H1 (cell line): Measurements from ENCODE around the gene RAD51B. TPM values are rescaled to one million over a fixed set of nuclear protein-coding genes. Genes with fewer than 3 reads are reported as not detected.

ENCODE experiments used
- CTCF ChIA-PET: fragments of 300-600 bp; sonication (Branson Sonifier 250); formaldehyde crosslinking; loops from one replicate; lab custom pipeline; 2021; ENCODE audit not compliant: partially characterized antibody; lab: Charles Lee
- POLR2A ChIA-PET: fragments of 300-600 bp; sonication (Branson Sonifier 250); formaldehyde crosslinking; loops from one replicate; lab custom pipeline; 2021; ENCODE audit warnings: inconsistent platforms; ENCODE audit not compliant: partially characterized antibody; lab: Charles Lee
- DNase-seq, 2 experiments: peaks; one replicate each; pipeline versions ENCODE4 v3.0.0 to v3.0.0-alpha.2; 2010 to 2022; ENCODE audit warnings: low spot score in 2 of 2, low read depth in 1 of 2, mixed read lengths in 1 of 2
- FAIRE-seq: peaks from 2 replicates; lab custom pipeline; 2011; peaks lifted over from hg19 to GRCh38; lab: Jason Lieb, UNC
- H2AFZ ChIP-seq: 2 replicates; pipeline ENCODE4 v1.8.1; 2012; ENCODE audit warnings: low read length, inconsistent platforms
- H2AK5ac ChIP-seq: 2 replicates; pipeline ENCODE4 v1.6.1; 2013; ENCODE audit warnings: low read depth, low read length
- H2BK120ac ChIP-seq: replicated peaks from 2 replicates; pipeline ENCODE3; 2013; ENCODE audit warnings: low read depth, low read length, inconsistent platforms
- H2BK12ac ChIP-seq: 2 replicates; pipeline ENCODE4 v1.6.1; 2013; ENCODE audit warnings: low read depth, low read length
- H2BK15ac ChIP-seq: 2 replicates; pipeline ENCODE4 v1.6.1; 2013; ENCODE audit warnings: low read length
- H2BK20ac ChIP-seq: 2 replicates; pipeline ENCODE4 v1.6.1; 2013; ENCODE audit warnings: low read length
- H2BK5ac ChIP-seq: 2 replicates; pipeline ENCODE4 v1.6.1; 2013; ENCODE audit warnings: low read depth, low read length
- H3K14ac ChIP-seq: 2 replicates; pipeline ENCODE4 v1.6.1; 2013; ENCODE audit warnings: inconsistent platforms; ENCODE audit not compliant: insufficient read length
- H3K18ac ChIP-seq: 2 replicates; pipeline ENCODE4 v1.6.1; 2013; ENCODE audit warnings: low read length; ENCODE audit errors: extremely low read depth
- H3K23ac ChIP-seq: 2 replicates; pipeline ENCODE4 v1.6.1; 2013; ENCODE audit warnings: inconsistent platforms; ENCODE audit not compliant: insufficient read length
- H3K23me2 ChIP-seq: 2 replicates; pipeline ENCODE4 v1.6.1; 2013; ENCODE audit warnings: low read depth, low read length
- H3K27ac ChIP-seq: 2 replicates; pipeline ENCODE4 v1.6.1; 2011; ENCODE audit warnings: low read depth, low read length, inconsistent platforms
- H3K27me3 ChIP-seq, 4 experiments: replicated peaks in 1 of 4; 1 replicate in 1 of 4; 2 replicates in 3 of 4; pipeline versions ENCODE4 v1.6.1 to v1.8.1; 2011 to 2013; ENCODE audit warnings: low read length in 3 of 4, mild to moderate bottlenecking in 3 of 4, inconsistent platforms in 2 of 4, mixed read lengths in 2 of 4, moderate library complexity in 1 of 4; ENCODE audit not compliant: control insufficient read depth in 3 of 4, insufficient read depth in 3 of 4; ENCODE audit errors: extremely low read depth in 1 of 4
- H3K36me3 ChIP-seq, 4 experiments: 2 replicates each; pipeline versions ENCODE4 v1.6.1 to v1.8.1; 2011 to 2013; ENCODE audit warnings: mild to moderate bottlenecking in 4 of 4, low read length in 3 of 4, moderate library complexity in 2 of 4, control low read depth in 1 of 4, inconsistent platforms in 1 of 4; ENCODE audit not compliant: insufficient read depth in 4 of 4, control insufficient read depth in 2 of 4
- H3K4ac ChIP-seq: replicated peaks from 2 replicates; pipeline ENCODE3; 2013; ENCODE audit warnings: low read length, low read depth, mixed read lengths, inconsistent platforms; ENCODE audit not compliant: insufficient read length
- H3K4me1 ChIP-seq, 4 experiments: replicated peaks in 1 of 4; 1 replicate in 1 of 4; 2 replicates in 3 of 4; pipeline versions ENCODE4 v1.6.1 to v1.8.1; 2011 to 2013; ENCODE audit warnings: low read length in 3 of 4, inconsistent platforms in 2 of 4, mixed read lengths in 1 of 4; ENCODE audit not compliant: insufficient read depth in 4 of 4, control insufficient read depth in 3 of 4
- H3K4me2 ChIP-seq, 2 experiments: 2 replicates each; pipeline versions ENCODE4 v1.6.1 to v1.8.1; 2011 to 2013; ENCODE audit warnings: low read depth in 2 of 2, low read length in 2 of 2, control low read depth in 1 of 2, inconsistent platforms in 1 of 2, mild to moderate bottlenecking in 1 of 2; ENCODE audit not compliant: insufficient read depth in 1 of 2
- H3K4me3 ChIP-seq, 4 experiments: fragments of 200-600, 300-600 bp in 1 of 4; sonication (generic), shearing (Covaris generic), sonication (Bioruptor Twin) in 1 of 4; 2 replicates each; pipeline versions ENCODE4 v1.5.1 to v1.8.1; 2011 to 2016; ENCODE audit warnings: low read length in 4 of 4, low read depth in 3 of 4, control low read depth in 2 of 4, inconsistent platforms in 2 of 4, mild to moderate bottlenecking in 2 of 4, mixed read lengths in 1 of 4, moderate library complexity in 1 of 4; ENCODE audit not compliant: insufficient read depth in 2 of 4; ENCODE audit errors: extremely low read depth in 1 of 4
- H3K56ac ChIP-seq: replicated peaks from 2 replicates; pipeline ENCODE3; 2013; ENCODE audit warnings: low read depth, mild to moderate bottlenecking, mixed read lengths, low read length, inconsistent platforms; ENCODE audit not compliant: insufficient read length
- H3K79me1 ChIP-seq: 2 replicates; pipeline ENCODE4 v1.6.1; 2013; ENCODE audit warnings: low read depth, low read length, control low read depth
- H3K79me2 ChIP-seq, 2 experiments: 2 replicates each; pipeline versions ENCODE4 v1.6.1 to v1.8.1; 2012 to 2013; ENCODE audit warnings: low read length in 2 of 2, mild to moderate bottlenecking in 2 of 2, inconsistent platforms in 1 of 2; ENCODE audit not compliant: insufficient read depth in 2 of 2, control insufficient read depth in 1 of 2
- H3K9ac ChIP-seq, 4 experiments: replicated peaks in 1 of 4; 1 replicate in 1 of 4; 2 replicates in 3 of 4; pipeline versions ENCODE4 v1.6.1 to v1.8.1; 2011 to 2013; ENCODE audit warnings: low read depth in 3 of 4, low read length in 3 of 4, control low read depth in 2 of 4, mild to moderate bottlenecking in 2 of 4, moderate library complexity in 2 of 4, inconsistent platforms in 1 of 4; ENCODE audit errors: extremely low read depth in 1 of 4
- H3K9me3 ChIP-seq, 2 experiments: 2 replicates each; pipeline versions ENCODE4 v1.6.1 to v1.8.1; 2012 to 2013; ENCODE audit warnings: mild to moderate bottlenecking in 2 of 2, moderate library complexity in 2 of 2, control low read depth in 1 of 2, inconsistent platforms in 1 of 2, low read depth in 1 of 2, low read length in 1 of 2, mixed read lengths in 1 of 2; ENCODE audit not compliant: insufficient read depth in 2 of 2
- H4K20me1 ChIP-seq, 2 experiments: replicated peaks in 1 of 2; 2 replicates each; pipeline versions ENCODE3 to v1.8.1; 2011 to 2013; ENCODE audit warnings: inconsistent platforms in 2 of 2, low read length in 2 of 2, mild to moderate bottlenecking in 1 of 2; ENCODE audit not compliant: insufficient read depth in 2 of 2, control insufficient read depth in 1 of 2
- H4K5ac ChIP-seq: 2 replicates; pipeline ENCODE4 v1.6.1; 2013; ENCODE audit warnings: low read length, low read depth, mixed read lengths, inconsistent platforms; ENCODE audit not compliant: insufficient read length
- H4K8ac ChIP-seq: 2 replicates; pipeline ENCODE4 v1.8.0; 2013; ENCODE audit warnings: mild to moderate bottlenecking, moderate library complexity, low read length, inconsistent platforms; ENCODE audit not compliant: insufficient read depth; ENCODE audit errors: extremely low read depth
- H4K91ac ChIP-seq: replicated peaks from 2 replicates; pipeline ENCODE3; 2013; ENCODE audit warnings: low read length, mixed read lengths, inconsistent platforms; ENCODE audit not compliant: insufficient read length
- CBX8 ChIP-seq: fragments of 300-800, 300-1000 bp; sonication (generic); IDR thresholded peaks from 2 replicates; pipeline ENCODE4 v1.7.1; 2016; ENCODE audit warnings: low read depth, low read length, borderline replicate concordance
- CTBP2 ChIP-seq: IDR thresholded peaks from 2 replicates; pipeline ENCODE4 v1.7.0; 2011; ENCODE audit warnings: borderline replicate concordance, mild to moderate bottlenecking, moderate library complexity, mixed read lengths, low read length; ENCODE audit not compliant: insufficient read depth, insufficient read length
- EZH2 ChIP-seq: fragments of 200-600 bp; sonication (generic); IDR thresholded peaks from 2 replicates; pipeline ENCODE4 v1.7.1; 2012; ENCODE audit warnings: low read depth, mild to moderate bottlenecking, moderate library complexity, low read length, inconsistent platforms; ENCODE audit not compliant: severe bottlenecking
- HDAC6 ChIP-seq: IDR thresholded peaks from one replicate; pipeline ENCODE4 v1.7.1; 2012; ENCODE audit warnings: low read depth, mild to moderate bottlenecking, inconsistent platforms, low read length, moderate library complexity
- KDM4A ChIP-seq: IDR thresholded peaks from one replicate; pipeline ENCODE4 v1.7.1; 2012; ENCODE audit warnings: low read depth, mild to moderate bottlenecking, moderate library complexity, low read length, inconsistent platforms; ENCODE audit not compliant: severe bottlenecking
- POLR2AphosphoS5 ChIP-seq: IDR thresholded peaks from 2 replicates; pipeline ENCODE4 v1.6.1; 2011; ENCODE audit warnings: low read depth, low read length
- WGBS, 2 experiments: shearing (Covaris generic) in 1 of 2; methylation state at CpG; one replicate each; pipeline versions ENCODE4 v1.1.6 to v1.1.7; 2013 to 2015; ENCODE audit warnings: low lambda C conversion rate in 2 of 2, mixed read lengths in 2 of 2, inconsistent platforms in 1 of 2, low coverage in 1 of 2, missing lambda C conversion rate in 1 of 2; ENCODE audit not compliant: insufficient replicate concordance in 2 of 2, insufficient coverage in 1 of 2, insufficient read length in 1 of 2; ENCODE audit errors: extremely low coverage in 1 of 2, missing lambda C conversion rate in 1 of 2; 5-methylcytosine and 5-hydroxymethylcytosine counted together
- polyA plus RNA-seq, 7 experiments: library from polyadenylated mRNA; depleted of rRNA in 3 of 7; stranded (reverse) in 5 of 7; unstranded in 2 of 7; fragments of >200 nt in 5 of 7; fragments of 200-250 nt in 2 of 7; gene quantifications; 1 replicate in 5 of 7; 2 replicates in 1 of 7; 4 replicates in 1 of 7; pipeline versions ENCODE4 v1.2.1 to v1.2.3, GENCODE V29; 2011 to 2013; ENCODE audit warnings: missing spikeins in 2 of 7, mixed read lengths in 2 of 7
- total RNA-seq: library from RNA; stranded (reverse); fragmentation: NEBNext Ultra II Directional; extraction: Animal tissue kit (Norgen Biotek cat#: 25700); gene quantifications from 2 replicates; pipeline ENCODE4 v1.2.1, GENCODE V29; 2021

Gene RAD51B
- total and polyA plus RNA-seq, 2 of the 8 experiments (the other 6 are each of a cell fraction or from before 2014, with no cell fraction given) = 3.9 to 14.9 TPM

- H4K91ac ChIP-seq = no peak overlapping the region
- no peaks in the 10 kb centered on the region for H3K9me3 ChIP-seq
- no peak overlapping the region for H3K14ac ChIP-seq
- no peak for TF ChIP-seq POLR2AphosphoS5
- no peak for TF ChIP-seq CTBP2
- TF ChIP-seq CBX8 = no peak
- TF ChIP-seq KDM4A = no peak
- TF ChIP-seq EZH2 = no peak
- no peak for TF ChIP-seq HDAC6
- peaks cover 0 to 25% (median 12%) of the 10 kb centered on the region in 4 experiments; a peak in 6 of 7 replicates for H3K4me1 ChIP-seq
- no peaks in the 10 kb centered on the region for H3K23me2 ChIP-seq
- H2BK5ac ChIP-seq = no peak overlapping the region
- CTCF ChIA-PET = interaction anchor here (1.2 to 1.7 kb wide), 2 partner anchors 43 to 351 kb away, joined by 5 read pairs; no protein-coding TSS in a partner anchor
- WGBS, 2 experiments = 67% methylated on average over 5 of the region's 5 CpGs; no CpG with 5 or more reads in 1 of the 2 experiments
- no peaks in the 10 kb centered on the region for H3K36me3 ChIP-seq
- no peak overlapping the region for H3K27ac ChIP-seq
- no peak overlapping the region for H2BK15ac ChIP-seq
- H4K8ac ChIP-seq = no peak overlapping the region
- no peak overlapping the region for H3K18ac ChIP-seq
- H3K27me3 ChIP-seq = no peaks in the 10 kb centered on the region
- no peak overlapping the region for H2AFZ ChIP-seq
- no peak overlapping the region for H3K23ac ChIP-seq
- no peak overlapping the region for H3K4me2 ChIP-seq
- no peak overlapping the region for H2BK120ac ChIP-seq
- no peak overlapping the region for H4K5ac ChIP-seq
- POLR2A ChIA-PET = no interaction called here
- DNase-seq = no peak
- no peak overlapping the region for H3K9ac ChIP-seq
- H2BK12ac ChIP-seq = no peak overlapping the region
- H3K4ac ChIP-seq = no peak overlapping the region
- H4K20me1 ChIP-seq = no peaks in the 10 kb centered on the region
- H3K79me2 ChIP-seq = no peaks in the 10 kb centered on the region
- no peak overlapping the region for H3K4me3 ChIP-seq
- no peak overlapping the region for H3K56ac ChIP-seq
- H2BK20ac ChIP-seq = no peak overlapping the region
- FAIRE-seq = no peak
- H3K79me1 ChIP-seq = no peaks in the 10 kb centered on the region
- no peak overlapping the region for H2AK5ac ChIP-seq
Observed at GRCh38 chr14:68293404-68293803, 473.8 kb downstream of the RAD51B start.
